PC-3 (cell line): ENCODE data around the gene DIAPH2. TPM values are rescaled to one million over a fixed set of nuclear protein-coding genes. Genes with fewer than 3 reads are reported as not detected.

Experiments used
- ATAC-seq: fragments of 200-7000 bp; cut with Tn5 transposase; 2 replicates; pipeline ENCODE4 v1.9.1; 2020; ENCODE audit warnings: mild to moderate bottlenecking, moderate library complexity
- BruUV-seq: library from RNA; stranded (reverse); fragments of 400-500 nt; replicated peaks from 2 replicates; lab custom pipeline; 2021; lab: Mats Ljungman, UMichigan
- CTCF ChIA-PET: fragments of 300-600 bp; sonication (Branson Sonifier 250); formaldehyde crosslinking; loops from one replicate; lab custom pipeline; 2022; ENCODE audit warnings: antibody characterized with exemption; lab: Charles Lee
- POLR2A ChIA-PET: fragments of 300-600 bp; sonication (Branson Sonifier 250); formaldehyde crosslinking; loops from one replicate; lab custom pipeline; 2022; ENCODE audit warnings: antibody characterized with exemption; ENCODE audit not compliant: unreplicated experiment; lab: Charles Lee
- DNase-seq: peaks from one replicate; pipeline ENCODE4 v3.0.0-alpha.2; 2015
- H2AFZ ChIP-seq: fragments of 300-600 bp; sonication (generic); 2 replicates; pipeline ENCODE4 v1.6.0; 2016; ENCODE audit warnings: antibody characterized with exemption, low read length
- H3F3A ChIP-seq: fragments of 300-600 bp; sonication (generic); one replicate; pipeline ENCODE4 v1.6.0; 2017; ENCODE audit warnings: antibody characterized with exemption, low read length, control low read depth, mild to moderate bottlenecking; ENCODE audit not compliant: unreplicated experiment
- H3K27ac ChIP-seq: fragments of 300-600 bp; sonication (generic); 2 replicates; pipeline ENCODE4 v1.5.1; 2016; ENCODE audit warnings: mild to moderate bottlenecking, low read length
- H3K27me3 ChIP-seq: fragments of 300-600 bp; sonication (generic); 2 replicates; pipeline ENCODE4 v1.6.1; 2016; ENCODE audit warnings: low read length, mixed read lengths
- H3K36me3 ChIP-seq: fragments of 300-600 bp; sonication (generic); 2 replicates; pipeline ENCODE4 v1.6.1; 2016; ENCODE audit warnings: low read depth, mixed run types, low read length, mixed read lengths
- H3K4me1 ChIP-seq: fragments of 300-600 bp; sonication (generic); 2 replicates; pipeline ENCODE4 v1.5.1; 2016; ENCODE audit warnings: low read length; ENCODE audit not compliant: insufficient read depth
- H3K4me2 ChIP-seq: fragments of 300-600 bp; sonication (generic); 2 replicates; pipeline ENCODE4 v1.6.0; 2016; ENCODE audit warnings: low read length
- H3K4me3 ChIP-seq: fragments of 300-600 bp; sonication (generic); 2 replicates; pipeline ENCODE4 v1.5.1; 2016; ENCODE audit warnings: mild to moderate bottlenecking, low read length, mixed read lengths
- H3K79me2 ChIP-seq: fragments of 300-600 bp; sonication (generic); 2 replicates; pipeline ENCODE4 v1.6.1; 2017; ENCODE audit warnings: low read length, mixed read lengths
- H3K9ac ChIP-seq: fragments of 300-600 bp; sonication (generic); 2 replicates; pipeline ENCODE4 v1.6.0; 2016; ENCODE audit warnings: mild to moderate bottlenecking, low read length
- H3K9me2 ChIP-seq: fragments of 300-600 bp; sonication (generic); replicated peaks from 2 replicates; pipeline ENCODE4 v1.6.1; 2016; ENCODE audit warnings: mixed run types, low read length, mixed read lengths
- H3K9me3 ChIP-seq: fragments of 300-600 bp; sonication (generic); 2 replicates; pipeline ENCODE4 v1.6.1; 2016; ENCODE audit warnings: low read length, mixed read lengths
- H4K20me1 ChIP-seq: fragments of 300-600 bp; sonication (generic); 2 replicates; pipeline ENCODE4 v1.6.1; 2016; ENCODE audit warnings: low read length, mixed read lengths
- EZH2 ChIP-seq: fragments of 300-600 bp; sonication (generic); IDR thresholded peaks from one replicate; pipeline ENCODE4 v1.6.1; 2017; ENCODE audit warnings: antibody characterized with exemption, mild to moderate bottlenecking, low read length; ENCODE audit not compliant: unreplicated experiment
- EZH2phosphoT487 ChIP-seq: fragments of 300-600 bp; sonication (generic); IDR thresholded peaks from 2 replicates; pipeline ENCODE4 v1.6.1; 2018; ENCODE audit warnings: mild to moderate bottlenecking, antibody characterized with exemption, low read length, borderline replicate concordance
- intact Hi-C: fragments of 100-400 bp; cut with micrococcal nuclease; formaldehyde crosslinking; loops from 2 replicates; pipeline ENCODE4 v1.9.0; 2023
- total RNA-seq: library from RNA; depleted of rRNA; stranded (reverse); fragments of >200 nt; gene quantifications from 2 replicates; pipeline ENCODE4 v1.2.3, GENCODE V29; 2014
- TF ChIP-seq, protein P1 (sequence below): fragments of 300-600 bp; sonication (generic); conservative IDR thresholded peaks from 2 replicates; pipeline ENCODE4 v1.5.1; 2017; ENCODE audit warnings: antibody characterized with exemption, low read depth, mild to moderate bottlenecking, low read length

Gene DIAPH2
- total RNA-seq, 1 experiment from 2014 or later = 15.1 TPM

DNA sequence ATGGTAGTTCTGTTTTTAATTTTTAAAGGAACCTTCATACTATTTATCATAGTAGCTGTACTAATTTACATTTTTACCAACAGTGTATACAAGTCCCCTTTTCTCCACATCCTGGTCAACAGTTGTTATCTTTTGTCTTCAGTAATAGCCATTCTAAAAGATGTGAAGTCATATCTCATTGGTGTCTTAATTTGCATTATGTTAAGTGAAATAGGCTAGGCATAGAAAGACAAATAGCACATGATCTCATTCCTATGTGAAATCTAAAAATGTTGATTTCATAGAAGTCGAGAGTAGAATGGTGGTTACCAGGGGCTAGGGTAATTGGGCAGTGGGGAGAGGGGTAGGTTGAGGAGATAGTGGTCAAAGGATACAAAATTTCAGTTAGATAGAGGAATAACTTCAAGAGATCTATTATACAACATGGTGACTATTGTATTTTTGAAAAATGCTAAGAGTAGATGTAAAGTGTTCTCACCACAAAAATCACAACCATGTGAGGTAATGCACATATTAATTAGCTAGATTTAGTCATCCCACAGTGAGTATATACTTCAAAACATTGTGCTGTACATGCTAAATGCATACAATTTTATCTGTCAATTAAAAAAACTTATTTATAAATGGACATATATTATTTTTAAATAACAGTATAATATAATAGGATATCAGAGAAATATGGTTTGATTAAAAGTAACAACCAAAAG, 58.9 kb downstream of the DIAPH2 start:
- ATAC-seq (no peak), DNase-seq (no peak)
- no peaks in the 10 kb centered on the region for H4K20me1 ChIP-seq
- POLR2A ChIA-PET = no interaction called here
- H3K4me3 ChIP-seq = no peak overlapping the region
- no peaks in the 10 kb centered on the region for H3K4me1 ChIP-seq
- intact Hi-C loops = no loop called here
- TF ChIP-seq, protein P1, sequence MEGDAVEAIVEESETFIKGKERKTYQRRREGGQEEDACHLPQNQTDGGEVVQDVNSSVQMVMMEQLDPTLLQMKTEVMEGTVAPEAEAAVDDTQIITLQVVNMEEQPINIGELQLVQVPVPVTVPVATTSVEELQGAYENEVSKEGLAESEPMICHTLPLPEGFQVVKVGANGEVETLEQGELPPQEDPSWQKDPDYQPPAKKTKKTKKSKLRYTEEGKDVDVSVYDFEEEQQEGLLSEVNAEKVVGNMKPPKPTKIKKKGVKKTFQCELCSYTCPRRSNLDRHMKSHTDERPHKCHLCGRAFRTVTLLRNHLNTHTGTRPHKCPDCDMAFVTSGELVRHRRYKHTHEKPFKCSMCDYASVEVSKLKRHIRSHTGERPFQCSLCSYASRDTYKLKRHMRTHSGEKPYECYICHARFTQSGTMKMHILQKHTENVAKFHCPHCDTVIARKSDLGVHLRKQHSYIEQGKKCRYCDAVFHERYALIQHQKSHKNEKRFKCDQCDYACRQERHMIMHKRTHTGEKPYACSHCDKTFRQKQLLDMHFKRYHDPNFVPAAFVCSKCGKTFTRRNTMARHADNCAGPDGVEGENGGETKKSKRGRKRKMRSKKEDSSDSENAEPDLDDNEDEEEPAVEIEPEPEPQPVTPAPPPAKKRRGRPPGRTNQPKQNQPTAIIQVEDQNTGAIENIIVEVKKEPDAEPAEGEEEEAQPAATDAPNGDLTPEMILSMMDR = no peak
- TF ChIP-seq EZH2 (no peak), EZH2phosphoT487 (no peak)
- H3K4me2 ChIP-seq = no peak overlapping the region
- H2AFZ ChIP-seq = no peak overlapping the region
- H3K9me2 ChIP-seq = no peaks in the 10 kb centered on the region
- H3K27ac ChIP-seq = no peak overlapping the region
- H3K9ac ChIP-seq = no peak overlapping the region
- H3F3A ChIP-seq = no peaks in the 10 kb centered on the region
- CTCF ChIA-PET = no interaction called here
- no TSS peak for BruUV-seq
- no peaks in the 10 kb centered on the region; the same call in 1 of the 2 replicates for H3K36me3 ChIP-seq
- H3K79me2 ChIP-seq = no peaks in the 10 kb centered on the region
- H3K27me3 ChIP-seq = no peaks in the 10 kb centered on the region
- H3K9me3 ChIP-seq = no peaks in the 10 kb centered on the region

DNA sequence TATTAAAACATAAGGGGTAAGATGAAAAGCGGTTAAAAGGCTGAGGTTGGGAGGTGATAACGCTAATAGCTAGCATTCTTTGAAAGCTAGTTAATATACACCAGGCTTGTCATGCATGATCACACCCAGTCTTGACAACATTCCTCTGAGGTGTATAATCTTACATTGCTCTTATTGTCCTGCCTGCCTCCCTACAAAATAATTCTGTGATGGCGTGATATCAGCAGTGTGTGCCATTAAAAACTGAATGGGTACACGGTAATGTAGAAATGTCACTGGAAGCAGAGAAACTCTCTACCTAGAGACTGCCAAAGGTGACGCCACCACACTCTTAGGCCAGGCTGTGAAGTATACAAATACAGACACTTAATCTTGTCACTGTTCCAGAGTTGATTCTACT, 68.1 kb downstream of the DIAPH2 start:
- DNase-seq (no peak), ATAC-seq (no peak)
- Histone ChIP-seq H3K9me2 (no peaks in the 10 kb centered on the region), H3K27me3 (no peaks in the 10 kb centered on the region), H3K4me1 (peaks cover 6% of the 10 kb centered on the region; the same call in 1 of the 2 replicates), H2AFZ (no peak overlapping the region), H4K20me1 (no peaks in the 10 kb centered on the region), H3F3A (no peaks in the 10 kb centered on the region), H3K9me3 (no peaks in the 10 kb centered on the region), H3K4me2 (no peak overlapping the region), H3K36me3 (no peaks in the 10 kb centered on the region), H3K79me2 (no peaks in the 10 kb centered on the region), H3K27ac (no peak overlapping the region), H3K9ac (no peak overlapping the region), H3K4me3 (no peak overlapping the region)
- ChIA-PET POLR2A (no interaction called here), CTCF (no interaction called here)
- no peak for TF ChIP-seq EZH2phosphoT487
- TF ChIP-seq EZH2 = no peak
- TF ChIP-seq, protein P1 = no peak
- intact Hi-C loops = no loop called here
- BruUV-seq = no TSS peak

DNA sequence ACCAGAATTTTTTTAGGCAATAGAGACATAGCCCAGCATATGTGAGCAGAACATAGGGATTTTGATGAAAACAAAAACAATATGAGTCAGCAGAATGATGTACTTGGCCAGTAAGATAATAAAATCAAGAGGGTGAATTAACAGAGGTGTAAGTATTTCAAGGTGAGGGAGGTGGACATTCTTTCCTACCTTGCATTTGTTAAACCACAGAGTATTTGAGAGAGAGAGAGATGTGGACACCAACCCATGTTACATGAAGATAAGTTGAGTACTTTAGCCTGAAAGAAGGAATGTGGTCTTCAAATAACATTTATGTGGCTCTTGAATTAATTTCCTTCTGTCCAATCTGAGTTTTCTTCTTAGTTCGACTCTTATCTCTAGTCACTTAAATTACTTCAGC, 68.6 kb downstream of the DIAPH2 start:
- DNase-seq = no peak
- no peaks in the 10 kb centered on the region for H3K9me2 ChIP-seq
- H4K20me1 ChIP-seq = no peaks in the 10 kb centered on the region
- H2AFZ ChIP-seq = no peak overlapping the region
- no peak overlapping the region for H3K9ac ChIP-seq
- H3K4me3 ChIP-seq = no peak overlapping the region
- no peaks in the 10 kb centered on the region for H3K9me3 ChIP-seq
- H3K27me3 ChIP-seq = no peaks in the 10 kb centered on the region
- TF ChIP-seq, protein P1 = no peak
- TF ChIP-seq EZH2phosphoT487 (no peak), EZH2 (no peak)
- H3K36me3 ChIP-seq = no peaks in the 10 kb centered on the region
- CTCF ChIA-PET = no interaction called here
- H3K79me2 ChIP-seq = no peaks in the 10 kb centered on the region
- intact Hi-C loops = no loop called here
- POLR2A ChIA-PET = no interaction called here
- H3K4me2 ChIP-seq = no peak overlapping the region
- no TSS peak for BruUV-seq
- H3F3A ChIP-seq = no peaks in the 10 kb centered on the region
- no peak overlapping the region for H3K27ac ChIP-seq
- H3K4me1 ChIP-seq = peaks cover 6% of the 10 kb centered on the region; the same call in 1 of the 2 replicates
- no peak for ATAC-seq
